Panc1 (cell line): ENCODE results near the gene VOPP1. TPM values are rescaled to one million over a fixed set of nuclear protein-coding genes. Genes with fewer than 3 reads are reported as not detected.
A peak's percentile ranks its signal among the peaks of the same experiment; 100 is the strongest.

Experiments used
- ATAC-seq: fragments of 200-7000 bp; cut with Tn5 transposase; 2 replicates; pipeline ENCODE4 v1.9.1; 2020; ENCODE audit warnings: mild to moderate bottlenecking, moderate library complexity
- BruUV-seq: library from RNA; stranded (reverse); fragments of 400-500 nt; replicated peaks from 2 replicates; lab custom pipeline; 2021; lab: Mats Ljungman, UMichigan
- CTCF ChIA-PET: fragments of 300-600 bp; sonication (Branson Sonifier 250); formaldehyde crosslinking; loops from one replicate; lab custom pipeline; 2022; ENCODE audit warnings: antibody characterized with exemption; lab: Charles Lee
- POLR2A ChIA-PET: fragments of 300-600 bp; sonication (Branson Sonifier 250); formaldehyde crosslinking; loops from one replicate; lab custom pipeline; 2022; ENCODE audit warnings: antibody characterized with exemption; lab: Charles Lee
- DNase-seq: peaks from one replicate; pipeline ENCODE4 v3.0.0-alpha.2; 2010; ENCODE audit warnings: low read depth, low spot score
- H3K27ac ChIP-seq: 2 replicates; pipeline ENCODE4 v1.5.1; 2011; ENCODE audit warnings: mild to moderate bottlenecking, low read length, inconsistent platforms
- H3K27me3 ChIP-seq: fragments of 200-500 bp; sonication (Bioruptor generic); 2 replicates; pipeline ENCODE4 v1.6.0; 2014; ENCODE audit warnings: low read length, inconsistent platforms; ENCODE audit not compliant: control insufficient read depth, insufficient read depth
- H3K36me3 ChIP-seq: fragments of 200-500 bp; sonication (Bioruptor generic); 2 replicates; pipeline ENCODE4 v1.5.1; 2014; ENCODE audit warnings: inconsistent platforms, mild to moderate bottlenecking, low read length, moderate library complexity; ENCODE audit not compliant: control insufficient read depth, insufficient read depth
- H3K4me1 ChIP-seq: 2 replicates; pipeline ENCODE4 v1.5.1; 2011; ENCODE audit warnings: inconsistent platforms, mild to moderate bottlenecking, low read length, moderate library complexity; ENCODE audit not compliant: control insufficient read depth, insufficient read depth
- H3K4me3 ChIP-seq, 2 experiments: 2 replicates each; pipeline ENCODE4 v1.5.1; 2011 to 2012; ENCODE audit warnings: low read depth in 2 of 2, low read length in 2 of 2, mild to moderate bottlenecking in 2 of 2, inconsistent platforms in 1 of 2, moderate library complexity in 1 of 2
- H3K9me3 ChIP-seq: fragments of 200-500 bp; sonication (Bioruptor generic); 2 replicates; pipeline ENCODE4 v1.5.1; 2014; ENCODE audit warnings: low read depth, mild to moderate bottlenecking, inconsistent platforms, low read length, moderate library complexity; ENCODE audit not compliant: control insufficient read depth, insufficient read depth
- CTCF ChIP-seq: fragments of 450-650 bp; IDR thresholded peaks from 2 replicates; pipeline ENCODE4 v1.5.1; 2017; ENCODE audit warnings: mild to moderate bottlenecking
- POLR2AphosphoS5 ChIP-seq: IDR thresholded peaks from 2 replicates; pipeline ENCODE4 v1.6.1; 2012; ENCODE audit warnings: mild to moderate bottlenecking, low read depth, low read length, moderate library complexity
- REST ChIP-seq, 2 experiments: IDR thresholded peaks; 2 replicates each; pipeline ENCODE4 v1.6.1; 2011 to 2012; ENCODE audit warnings: low read depth in 2 of 2, control low read depth in 1 of 2, low read length in 1 of 2, mild to moderate bottlenecking in 1 of 2, moderate library complexity in 1 of 2; ENCODE audit not compliant: insufficient read depth in 1 of 2
- SIN3A ChIP-seq: IDR thresholded peaks from 2 replicates; pipeline ENCODE4 v1.6.1; 2012; ENCODE audit warnings: low read depth, mild to moderate bottlenecking, low read length, moderate library complexity, borderline replicate concordance; ENCODE audit not compliant: insufficient read depth
- TCF7L2 ChIP-seq: IDR thresholded peaks from 2 replicates; pipeline ENCODE4 v1.6.1; 2011; ENCODE audit warnings: mild to moderate bottlenecking, low read depth, low read length, inconsistent platforms
- in situ Hi-C: cut with HindIII; loops from 2 replicates; pipeline ENCODE4 v1.10.0; 2016; ENCODE audit warnings: low sequenced_read_pairs, low pct_unique_long_range_greater_than_20kb
- intact Hi-C: fragments of 100-400 bp; cut with micrococcal nuclease; formaldehyde crosslinking; loops from one replicate; pipeline ENCODE4 v1.10.0; 2022; ENCODE audit not compliant: unreplicated experiment
- total RNA-seq: library from RNA; stranded (reverse); gene quantifications from one replicate; pipeline ENCODE4 v1.2.1, GENCODE V29; 2021; ENCODE audit not compliant: unreplicated experiment

Gene VOPP1
- total RNA-seq, 1 experiment from 2014 or later: 131 TPM

DNA sequence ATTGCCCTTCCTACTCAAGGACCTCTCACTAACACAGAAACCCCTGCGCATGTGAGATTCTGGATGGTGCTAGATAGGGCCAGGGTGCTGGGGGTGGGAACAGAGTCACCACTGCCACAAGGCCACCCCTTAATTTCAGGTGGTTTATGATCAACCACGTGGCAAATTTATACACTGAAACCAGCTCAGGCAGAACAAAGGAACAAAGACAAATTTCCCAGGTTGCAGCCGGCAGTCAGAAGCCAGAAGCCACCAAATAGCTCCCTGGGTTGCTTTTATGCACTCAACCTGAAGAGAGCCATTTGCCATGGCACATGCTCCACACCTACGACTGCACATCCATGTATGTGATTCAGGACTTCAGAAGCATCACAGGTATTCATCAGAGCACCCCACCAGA, 2.5 kb downstream of the VOPP1 start:
- TF ChIP-seq TCF7L2 (no peak), POLR2AphosphoS5 (no peak), CTCF (no peak), SIN3A (no peak)
- intact Hi-C loops: no loop called here
- no peaks in the 10 kb centered on the region for H3K27me3 ChIP-seq
- H3K4me3 ChIP-seq: no peak overlapping the region
- DNase-seq (no peak), ATAC-seq (no peak)
- peaks cover 50% of the 10 kb centered on the region for H3K4me1 ChIP-seq
- in situ Hi-C loops: loop anchor here (5.0 kb wide), 1 partner anchor 73 kb away; no protein-coding TSS in a partner anchor
- peak overlapping the region; percentile 68 for H3K27ac ChIP-seq
- POLR2A ChIA-PET: no interaction called here
- CTCF ChIA-PET: no interaction called here
- H3K9me3 ChIP-seq: no peaks in the 10 kb centered on the region
- no peaks in the 10 kb centered on the region for H3K36me3 ChIP-seq
- no TSS peak for BruUV-seq

GRCh38 chr7:55569269-55569663, 3.0 kb downstream of the VOPP1 start:
- DNase-seq: no peak
- H3K9me3 ChIP-seq: no peaks in the 10 kb centered on the region
- no peaks in the 10 kb centered on the region for H3K27me3 ChIP-seq
- in situ Hi-C loops: no loop called here
- H3K27ac ChIP-seq: peak overlapping the region; percentile 68
- POLR2A ChIA-PET: no interaction called here
- H3K4me3 ChIP-seq: no peak overlapping the region
- peaks cover 55% of the 10 kb centered on the region for H3K4me1 ChIP-seq
- H3K36me3 ChIP-seq: no peaks in the 10 kb centered on the region
- CTCF ChIA-PET: no interaction called here
- intact Hi-C loops: no loop called here
- no peak for ATAC-seq
- BruUV-seq: no TSS peak
- TF ChIP-seq CTCF: no peak
- no peak for TF ChIP-seq REST (IDR thresholded peaks at IDR 0.05; ENCODE audit: insufficient read depth in 1 of 2, low read depth in 2 of 2, low read length in 1 of 2)
- no peak for TF ChIP-seq POLR2AphosphoS5
- no peak for TF ChIP-seq SIN3A
- no peak for TF ChIP-seq TCF7L2
